Mononuclear cell (primary cell): ENCODE measurements around the gene SRP54. TPM values are rescaled to one million over a fixed set of nuclear protein-coding genes. Genes with fewer than 3 reads are reported as not detected.
"Not testable (repeated sequence)": the region's sequence is repeated elsewhere in the genome, so short reads cannot be mapped to it uniquely, and the experiment has no call there.

Experiments used
- H3K27me3 ChIP-seq: 2 replicates; pipeline ENCODE4 v1.6.0; 2011; ENCODE audit warnings: low read length, control low read depth; ENCODE audit not compliant: insufficient read depth
- H3K4me1 ChIP-seq: 2 replicates; pipeline ENCODE4 v1.5.1; 2011; ENCODE audit warnings: mild to moderate bottlenecking, low read length, control low read depth; ENCODE audit not compliant: insufficient read depth
- H3K4me3 ChIP-seq: 2 replicates; pipeline ENCODE4 v1.5.1; 2011; ENCODE audit warnings: mild to moderate bottlenecking, low read length, moderate library complexity
- H3K9me3 ChIP-seq: 2 replicates; pipeline ENCODE4 v1.5.1; 2011; ENCODE audit warnings: low read depth, mild to moderate bottlenecking, control low read depth, low read length
- total RNA-seq: library from RNA; depleted of rRNA; stranded (reverse); fragments of >200 nt; gene quantifications from one replicate; pipeline ENCODE4 v1.2.3, GENCODE V29; 2012

Gene SRP54
- total RNA-seq, 1 donor, result 52.4 TPM

DNA sequence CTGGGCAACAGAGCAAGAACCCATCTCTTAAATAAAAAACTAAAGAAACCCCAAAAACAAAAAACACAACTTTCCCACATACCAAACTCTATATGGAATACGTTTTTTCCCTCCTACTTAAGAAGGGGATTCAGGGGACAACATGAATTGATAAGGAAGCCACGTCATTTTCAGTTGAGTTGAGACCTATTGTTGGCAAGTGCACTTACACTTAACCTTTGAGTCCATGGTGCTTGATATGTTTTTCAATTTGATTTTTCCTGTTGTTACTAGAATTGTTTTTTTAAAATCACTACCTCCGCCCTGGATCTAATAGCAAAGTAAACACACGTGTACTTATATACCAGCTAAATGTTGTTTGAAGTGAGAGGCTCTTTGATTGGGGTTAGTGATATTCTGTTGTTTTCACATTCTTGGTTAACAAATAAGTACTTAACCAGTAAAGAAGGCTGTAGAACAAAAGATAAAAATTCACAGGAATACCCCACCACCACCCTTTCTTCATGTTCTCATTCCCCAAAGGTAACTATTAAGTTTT lies 65.3 kb downstream of the SRP54 start:
- Histone ChIP-seq H3K27me3 (no peaks in the 10 kb centered on the region), H3K9me3 (no peaks in the 10 kb centered on the region), H3K4me3 (no peak overlapping the region), H3K4me1 (peaks cover 13% of the 10 kb centered on the region)

DNA sequence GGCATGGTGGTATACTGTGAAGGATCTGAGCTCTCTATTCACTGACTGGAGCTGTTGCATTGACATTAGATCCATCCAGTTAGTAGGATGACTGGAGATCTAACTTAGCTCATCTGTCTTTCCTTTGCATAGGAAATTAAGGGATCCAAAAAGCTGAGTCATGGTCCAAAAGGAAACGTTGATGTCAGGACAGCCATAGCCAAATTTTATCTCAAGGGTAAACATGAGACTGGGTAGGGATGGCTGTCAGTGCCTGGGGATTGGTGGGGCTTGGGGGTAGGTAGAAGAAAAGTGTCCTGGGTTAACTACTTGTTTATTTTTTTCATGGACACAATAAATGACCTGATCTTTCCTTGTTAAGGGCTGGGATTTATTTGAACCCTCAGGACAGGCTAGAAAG lies 67.9 kb downstream of the SRP54 start:
- no peaks in the 10 kb centered on the region for H3K27me3 ChIP-seq
- peaks cover 13% of the 10 kb centered on the region for H3K4me1 ChIP-seq
- H3K9me3 ChIP-seq, result no peaks in the 10 kb centered on the region
- no peak overlapping the region for H3K4me3 ChIP-seq

DNA sequence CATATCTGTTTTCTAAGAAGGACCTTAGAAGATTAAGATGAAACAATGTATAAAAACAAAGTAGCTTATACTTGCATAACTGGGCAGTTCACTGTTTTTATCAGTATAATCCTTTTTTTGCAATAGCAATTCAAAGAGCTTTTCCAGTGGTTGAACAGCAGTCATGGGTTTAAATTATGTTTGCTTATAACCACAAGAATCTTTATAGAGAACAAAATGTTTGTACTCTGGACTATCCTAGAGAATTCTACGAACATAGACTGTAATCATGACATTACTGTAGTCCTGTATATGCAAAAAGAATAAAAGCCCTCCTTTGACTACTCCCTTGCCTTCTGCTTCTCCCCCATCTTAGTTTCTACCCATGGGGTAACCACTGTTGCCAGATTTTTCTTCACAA lies 69.0 kb downstream of the SRP54 start:
- no peak overlapping the region for H3K4me3 ChIP-seq
- H3K9me3 ChIP-seq, result no peaks in the 10 kb centered on the region
- H3K27me3 ChIP-seq, result no peaks in the 10 kb centered on the region
- H3K4me1 ChIP-seq, result peaks cover 12% of the 10 kb centered on the region

- no peak overlapping the region for H3K4me3 ChIP-seq
- no peaks in the 10 kb centered on the region for H3K9me3 ChIP-seq
- H3K27me3 ChIP-seq, result no peaks in the 10 kb centered on the region
- peaks cover 3% of the 10 kb centered on the region for H3K4me1 ChIP-seq
These were observed 69.8 kb downstream of the SRP54 start for GRCh38 chr14:35052637-35053036.

GRCh38 chr14:35061113-35061791 lies 78.5 kb downstream of the SRP54 start:
- not testable (repeated sequence) for H3K4me3 ChIP-seq, H3K4me1 ChIP-seq, H3K27me3 ChIP-seq, H3K9me3 ChIP-seq

DNA sequence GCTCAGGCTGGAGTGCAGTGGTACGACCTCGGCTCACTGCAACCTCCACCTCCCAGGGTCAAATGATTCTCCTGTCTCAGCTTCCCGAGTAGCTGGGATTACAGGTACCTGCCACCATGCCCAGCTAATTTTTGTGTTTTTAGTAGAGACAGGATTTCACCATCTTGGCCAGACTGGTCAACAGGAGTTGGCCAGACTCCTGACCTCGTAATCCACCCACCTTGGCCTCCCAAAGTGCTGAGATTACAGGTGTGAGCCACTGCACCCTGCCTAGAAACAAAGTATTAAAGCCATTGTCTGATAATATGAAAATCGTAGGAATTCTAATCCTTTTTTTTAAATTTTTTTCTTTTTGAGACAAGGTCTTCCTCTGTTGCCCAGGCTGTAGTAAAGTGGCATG lies 82.9 kb downstream of the SRP54 start:
- H3K9me3 ChIP-seq, H3K4me1 ChIP-seq, H3K27me3 ChIP-seq, H3K4me3 ChIP-seq: not testable (repeated sequence)

- Histone ChIP-seq H3K4me3 (no peak overlapping the region), H3K4me1 (no peaks in the 10 kb centered on the region), H3K9me3 (no peaks in the 10 kb centered on the region), H3K27me3 (no peaks in the 10 kb centered on the region)
These were observed 85.6 kb downstream of the SRP54 start for GRCh38 chr14:35068238-35069012.

DNA sequence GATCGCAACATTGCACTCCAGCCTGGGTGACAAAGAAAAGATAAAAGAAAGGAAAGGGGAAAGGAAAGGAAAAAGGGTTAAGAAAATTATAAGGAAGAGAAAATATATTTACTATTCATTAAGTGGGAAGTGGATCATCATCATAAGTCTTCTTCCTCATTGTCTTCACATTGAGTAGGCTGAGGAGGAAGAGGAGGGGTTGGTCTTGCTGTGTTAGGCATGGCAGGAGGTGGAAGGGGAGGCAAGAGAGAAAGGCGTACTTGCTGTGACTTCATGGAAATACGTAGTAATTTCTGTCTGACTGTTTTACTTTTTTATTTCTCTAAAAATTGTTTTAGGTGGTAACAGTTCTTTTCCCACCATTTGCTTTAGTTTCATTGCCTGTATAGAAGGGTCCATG lies 89.4 kb downstream of the SRP54 start:
- H3K4me1 ChIP-seq, result no peaks in the 10 kb centered on the region

GRCh38 chr14:35073486-35073885 lies 90.7 kb downstream of the SRP54 start:
- no peaks in the 10 kb centered on the region for H3K27me3 ChIP-seq
- H3K4me3 ChIP-seq, result no peak overlapping the region
- no peaks in the 10 kb centered on the region for H3K9me3 ChIP-seq
- H3K4me1 ChIP-seq, result no peaks in the 10 kb centered on the region

More for the DNA sequence above, 89.4 kb downstream of the SRP54 start:
- no peaks in the 10 kb centered on the region for H3K27me3 ChIP-seq
- no peak overlapping the region for H3K4me3 ChIP-seq
- no peaks in the 10 kb centered on the region for H3K9me3 ChIP-seq

GRCh38 chr14:35078082-35078481 lies 95.3 kb downstream of the SRP54 start:
- Histone ChIP-seq H3K4me3 (no peak overlapping the region), H3K4me1 (no peaks in the 10 kb centered on the region), H3K27me3 (no peaks in the 10 kb centered on the region), H3K9me3 (no peaks in the 10 kb centered on the region)

Other genes with a start within 250 kb of the SRP54 start
- gene BAZ1A, start 107.6 kb upstream of the SRP54 start, total RNA-seq, result 50.3 TPM
- 48.7 TPM for gene FAM177A1, start 63.3 kb downstream of the SRP54 start, total RNA-seq
- 55.1 TPM for gene PPP2R3C, start 139.0 kb downstream of the SRP54 start, total RNA-seq
- 36.8 TPM for gene PRORP, start 139.6 kb downstream of the SRP54 start, total RNA-seq